ENCODE measurements around the gene COL16A1.

Gene COL16A1

GRCh38 chr1:31703431-31704270, at the start of gene COL16A1:
Gene COL16A1 (minus strand): TSS chr1:31704017. CDS start chr1:31702193, 1,824 bp downstream.
- peak in 45 of 51 donors; percentile 9 to 79 (median 59) for DNase-seq

DNA sequence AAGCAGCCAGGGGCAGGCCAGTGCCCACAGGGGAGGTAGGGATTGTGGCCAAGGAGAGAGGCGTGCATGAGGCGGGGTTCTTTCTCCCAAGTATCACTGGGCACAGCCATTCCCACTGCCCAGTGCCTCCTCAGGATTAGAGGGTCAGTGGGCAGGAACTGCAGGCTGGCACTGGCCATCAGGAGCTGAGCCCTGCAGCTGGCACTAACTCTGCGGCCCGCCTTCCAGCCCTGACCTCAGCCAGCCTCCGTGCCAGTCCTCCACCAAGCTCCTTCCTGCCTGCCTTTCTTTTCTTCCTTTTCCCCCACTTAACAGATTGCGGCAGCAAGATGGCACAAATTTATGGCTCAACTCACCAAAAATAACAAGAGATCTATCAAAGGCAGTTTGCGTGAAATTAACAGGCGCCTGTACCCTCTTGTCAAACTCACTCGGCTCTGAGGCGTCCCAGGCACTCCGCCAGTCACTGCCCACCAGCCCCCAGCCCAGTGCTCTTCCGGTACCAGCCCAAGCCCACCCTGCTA, 49.2 kb upstream of the COL16A1 start:
- DNase-seq = peak in 32 of 51 donors; percentile 12 to 64 (median 31)

GRCh38 chr1:31752258-31752657, 48.4 kb upstream of the COL16A1 start:
- DNase-seq = no peak

GRCh38 chr1:31751822-31752241, 48.0 kb upstream of the COL16A1 start:
- no peak for DNase-seq

- DNase-seq = peak in 1 of 51 donors; percentile 61
Observed at GRCh38 chr1:31750858-31751510, 47.2 kb upstream of the COL16A1 start.

GRCh38 chr1:31749785-31750735, 46.2 kb upstream of the COL16A1 start:
- no peak for DNase-seq

GRCh38 chr1:31748365-31748764, 44.5 kb upstream of the COL16A1 start:
- DNase-seq = no peak

GRCh38 chr1:31747304-31747703, 43.5 kb upstream of the COL16A1 start:
- no peak for DNase-seq

GRCh38 chr1:31746687-31747086, 42.9 kb upstream of the COL16A1 start:
- DNase-seq = no peak

- DNase-seq = peak in 13 of 51 donors; percentile 5 to 32 (median 18)
Observed at GRCh38 chr1:31745946-31746670, 42.3 kb upstream of the COL16A1 start.

- peak in 38 of 51 donors; percentile 9 to 78 (median 42) for DNase-seq
Observed at GRCh38 chr1:31745096-31745945, 41.5 kb upstream of the COL16A1 start.

GRCh38 chr1:31744165-31744888, 40.5 kb upstream of the COL16A1 start:
- no peak for DNase-seq

DNA sequence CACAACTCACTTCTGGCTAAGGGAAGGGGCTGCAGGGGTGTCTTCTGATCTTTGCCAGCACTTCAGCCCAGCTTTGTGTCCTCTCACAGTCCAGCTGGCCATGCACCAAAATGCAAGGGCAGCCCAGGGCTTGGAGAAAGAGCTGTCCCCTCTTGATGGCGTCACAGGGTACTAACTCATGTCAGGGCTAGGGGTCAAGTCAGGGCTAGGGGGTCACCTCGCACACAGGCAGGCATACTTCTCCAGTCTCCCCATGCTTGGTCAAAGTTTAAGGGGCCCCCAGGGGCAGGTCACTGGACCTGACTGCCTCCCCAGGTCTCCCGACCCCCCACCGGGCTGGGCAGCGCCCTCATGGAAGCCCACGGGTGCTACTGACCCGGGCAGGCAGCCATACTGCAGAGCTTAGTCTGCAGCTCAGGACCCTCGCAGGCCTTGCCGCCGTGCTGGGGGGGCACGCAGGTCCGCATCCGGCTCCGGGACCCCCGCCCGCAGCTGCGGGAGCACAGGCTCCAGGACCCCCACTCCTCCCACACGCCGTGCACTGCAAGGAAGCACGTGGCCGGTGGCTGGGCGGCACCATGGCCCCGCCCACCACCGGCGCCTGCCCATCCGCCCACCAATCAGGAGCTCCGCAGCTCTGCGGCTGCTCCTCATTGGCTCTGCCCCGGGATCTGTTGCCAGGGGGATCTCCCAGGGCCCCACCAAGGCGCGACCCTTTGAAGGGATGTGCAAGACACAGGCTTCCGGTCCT, 38.8 kb upstream of the COL16A1 start:
- DNase-seq = no peak

DNA sequence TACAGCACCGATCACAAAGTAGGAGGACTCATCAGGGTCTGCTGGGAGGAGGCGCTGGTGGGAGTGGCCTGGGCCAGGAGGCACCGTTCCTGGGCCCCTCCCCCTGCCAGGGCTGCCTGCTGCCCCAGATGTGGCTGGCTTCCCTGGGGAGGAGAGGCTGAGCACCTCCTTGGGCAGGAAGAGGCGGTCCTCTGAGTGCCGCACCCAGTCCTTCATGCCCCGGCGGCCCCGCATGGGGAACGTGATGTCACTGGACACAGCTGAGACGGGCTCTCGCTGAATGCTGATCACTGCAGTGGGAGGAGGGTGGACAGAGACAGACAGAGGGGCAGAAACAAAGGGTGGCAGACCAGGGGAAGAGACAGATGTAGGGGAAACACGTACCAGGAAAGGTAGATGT, 35.5 kb upstream of the COL16A1 start:
- DNase-seq = no peak

DNA sequence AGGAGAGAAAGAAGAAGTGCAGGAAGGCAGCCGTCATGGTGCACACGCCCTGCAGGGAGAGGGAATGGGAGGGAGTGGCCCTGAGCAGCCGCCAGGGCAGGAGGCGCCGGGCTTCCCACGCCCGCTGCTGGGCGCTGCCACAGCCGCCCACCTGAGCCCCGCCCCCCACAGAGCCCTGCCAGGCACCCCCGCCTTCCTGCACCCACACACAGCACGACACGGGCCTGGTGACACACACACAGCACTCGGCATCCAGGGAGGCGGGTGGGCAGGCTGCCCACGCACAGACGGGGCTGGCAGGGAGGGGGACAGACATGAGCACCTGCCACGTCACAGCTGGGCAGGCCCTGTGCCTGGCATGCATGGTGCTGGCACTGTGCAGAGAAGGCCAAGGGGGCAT, 32.9 kb upstream of the COL16A1 start:
- peak in 9 of 51 donors; percentile 9 to 80 (median 18) for DNase-seq

- DNase-seq = no peak
Observed at GRCh38 chr1:31735571-31735970, 31.8 kb upstream of the COL16A1 start.

- DNase-seq = no peak
Observed at GRCh38 chr1:31734582-31735107, 30.8 kb upstream of the COL16A1 start.
